NAMALWA (cell line): ENCODE measurements around the gene TMIGD3.
"Not testable (repeated sequence)": the region's sequence is repeated elsewhere in the genome, so short reads cannot be mapped to it uniquely, and the experiment has no call there.

ENCODE experiments used
- DNase-seq: peaks from one replicate; pipeline ENCODE4 v3.0.0-alpha.2; 2015; ENCODE audit warnings: low spot score

Gene TMIGD3

GRCh38 chr1:111503585-111504060, at the start of gene TMIGD3, which contains the start of gene ADORA3:
Gene TMIGD3 (minus strand): TSS chr1:111503633. CDS start chr1:111503354, 279 bp downstream.
Gene ADORA3 (minus strand): TSS chr1:111503633. CDS start chr1:111503354, 279 bp downstream.
- DNase-seq = peak; percentile 38

DNA sequence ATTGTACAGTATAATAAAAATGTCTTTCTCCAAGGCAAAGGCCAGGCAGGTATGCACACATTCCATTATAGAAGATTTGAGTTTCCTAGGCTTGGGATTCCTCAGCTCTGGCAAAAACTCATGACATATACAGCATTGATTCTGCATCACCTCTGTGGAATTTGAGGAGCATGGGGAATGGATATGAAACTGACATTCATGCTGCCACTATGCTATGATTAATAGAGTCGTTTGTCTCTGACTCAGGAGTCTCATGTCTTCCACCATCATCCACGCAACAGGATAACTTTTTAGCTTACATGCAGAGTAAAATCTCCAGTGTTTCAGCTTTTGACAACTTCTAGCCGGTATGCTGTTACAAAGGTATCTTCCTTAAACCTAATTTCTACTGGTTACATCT, 49.8 kb upstream of the TMIGD3 start:
- DNase-seq = no peak

DNA sequence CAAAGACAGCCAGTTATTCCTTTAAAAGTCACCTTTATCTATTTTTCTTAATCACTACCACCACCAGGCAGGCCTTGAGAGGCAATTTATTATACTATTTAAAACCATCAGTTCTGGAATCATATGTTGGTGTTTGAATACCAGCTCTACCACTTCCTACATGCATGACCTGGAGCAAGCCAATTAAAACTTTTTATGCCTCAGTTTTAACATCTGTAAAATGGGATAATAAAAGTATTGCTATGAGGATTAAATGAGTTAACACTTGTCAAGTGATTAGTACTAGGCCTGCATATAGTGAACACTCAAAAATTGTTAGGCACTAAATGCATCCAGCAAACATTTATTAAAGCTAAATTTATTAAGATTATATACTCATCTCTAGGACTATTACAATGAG, 49.2 kb upstream of the TMIGD3 start:
- no peak for DNase-seq

GRCh38 chr1:111551623-111552411, 48.4 kb upstream of the TMIGD3 start:
- no peak for DNase-seq

DNA sequence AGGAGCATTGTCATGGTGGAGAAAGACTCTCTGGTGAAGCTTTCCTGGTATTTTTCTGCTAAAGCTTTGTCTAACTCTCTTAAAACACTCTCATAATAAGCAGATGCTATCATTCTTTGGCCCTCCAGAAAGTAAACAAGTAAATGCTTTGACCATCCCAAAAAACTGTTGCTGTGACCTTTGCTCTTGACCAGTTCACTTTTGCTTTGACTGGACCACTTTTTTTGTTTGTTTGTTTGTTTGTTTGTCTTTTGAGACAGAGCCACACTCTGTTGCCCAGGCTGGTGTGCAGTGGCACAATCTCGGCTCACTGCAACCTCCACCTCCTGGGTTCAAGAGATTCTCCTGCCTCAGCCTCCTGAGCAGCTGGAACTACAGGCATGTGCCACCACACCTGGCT, 44.4 kb upstream of the TMIGD3 start:
- DNase-seq = not testable (repeated sequence)

GRCh38 chr1:111542187-111542586, 38.8 kb upstream of the TMIGD3 start:
- DNase-seq = no peak

- no peak for DNase-seq
Measured at GRCh38 chr1:111541721-111542120, 38.3 kb upstream of the TMIGD3 start.

GRCh38 chr1:111540928-111541327, 37.5 kb upstream of the TMIGD3 start:
- no peak for DNase-seq

GRCh38 chr1:111538343-111539025, 35.1 kb upstream of the TMIGD3 start:
- DNase-seq = no peak

- DNase-seq = no peak
Measured at GRCh38 chr1:111535256-111536191, 32.1 kb upstream of the TMIGD3 start.

DNA sequence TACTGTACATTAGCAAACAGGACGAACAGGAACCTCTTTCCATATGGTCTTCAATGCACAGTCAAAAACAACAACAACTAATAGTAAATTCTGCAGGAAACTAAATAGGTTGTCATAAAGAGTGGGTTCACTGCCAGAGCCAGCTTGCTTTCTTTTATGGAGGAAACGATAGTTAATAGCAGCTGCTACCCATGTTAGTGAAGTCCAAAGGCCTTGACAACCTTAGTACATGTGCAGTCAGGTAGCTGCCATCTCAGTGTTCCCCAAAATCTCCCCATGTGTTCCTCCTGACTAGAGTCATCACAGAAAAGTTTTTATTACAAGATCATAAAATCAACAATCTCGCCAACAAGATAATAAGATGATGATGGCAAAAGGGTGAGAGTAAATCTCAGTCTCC, 16.6 kb upstream of the TMIGD3 start:
- DNase-seq = no peak

GRCh38 chr1:111517469-111518225, 14.2 kb upstream of the TMIGD3 start:
- peak; percentile 11 for DNase-seq

- peak; percentile 43 for DNase-seq
Measured at GRCh38 chr1:111516005-111516535, 12.6 kb upstream of the TMIGD3 start.

GRCh38 chr1:111515291-111516004, 12.0 kb upstream of the TMIGD3 start:
- DNase-seq = no peak

- no peak for DNase-seq
Measured at GRCh38 chr1:111513410-111514020, 10.1 kb upstream of the TMIGD3 start.

- no peak for DNase-seq
Measured at GRCh38 chr1:111512931-111513330, 9.5 kb upstream of the TMIGD3 start.

- DNase-seq = no peak
Measured at GRCh38 chr1:111512132-111512889, 8.9 kb upstream of the TMIGD3 start.

GRCh38 chr1:111511370-111511769, 7.9 kb upstream of the TMIGD3 start:
- no peak for DNase-seq

- DNase-seq = no peak
Measured at GRCh38 chr1:111509997-111510375, 6.6 kb upstream of the TMIGD3 start.
